Islet precursor cell (in vitro differentiated cells): ENCODE data around the gene TNFSF9.
"Not testable (repeated sequence)": the region's sequence is repeated elsewhere in the genome, so short reads cannot be mapped to it uniquely, and the experiment has no call there.

Source experiments
- DNase-seq: peaks from one replicate; pipeline ENCODE4 v3.0.0-alpha.2; 2018

Gene TNFSF9

GRCh38 chr19:6533746-6534418 lies 3.1 kb downstream of the TNFSF9 start:
- DNase-seq: no peak

GRCh38 chr19:6534451-6535093 lies 3.7 kb downstream of the TNFSF9 start:
- DNase-seq: peak; percentile 59

DNA sequence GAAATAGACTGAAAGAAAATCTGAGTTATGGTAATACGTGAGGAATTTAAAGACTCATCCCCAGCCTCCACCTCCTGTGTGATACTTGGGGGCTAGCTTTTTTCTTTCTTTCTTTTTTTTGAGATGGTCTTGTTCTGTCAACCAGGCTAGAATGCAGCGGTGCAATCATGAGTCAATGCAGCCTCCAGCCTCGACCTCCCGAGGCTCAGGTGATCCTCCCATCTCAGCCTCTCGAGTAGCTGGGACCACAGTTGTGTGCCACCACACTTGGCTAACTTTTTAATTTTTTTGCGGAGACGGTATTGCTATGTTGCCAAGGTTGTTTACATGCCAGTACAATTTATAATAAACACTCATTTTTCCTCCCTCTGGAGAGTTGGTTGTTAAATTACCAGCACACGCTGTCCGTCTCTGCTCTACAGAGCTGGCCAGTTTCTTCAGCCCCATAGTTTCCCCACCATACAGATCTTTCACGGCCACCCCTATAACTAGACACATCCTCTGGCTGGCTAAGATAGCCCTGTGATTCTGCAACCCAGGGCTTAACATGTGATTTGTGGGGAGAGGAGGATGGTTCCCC lies 4.8 kb downstream of the TNFSF9 start:
- DNase-seq: no peak

DNA sequence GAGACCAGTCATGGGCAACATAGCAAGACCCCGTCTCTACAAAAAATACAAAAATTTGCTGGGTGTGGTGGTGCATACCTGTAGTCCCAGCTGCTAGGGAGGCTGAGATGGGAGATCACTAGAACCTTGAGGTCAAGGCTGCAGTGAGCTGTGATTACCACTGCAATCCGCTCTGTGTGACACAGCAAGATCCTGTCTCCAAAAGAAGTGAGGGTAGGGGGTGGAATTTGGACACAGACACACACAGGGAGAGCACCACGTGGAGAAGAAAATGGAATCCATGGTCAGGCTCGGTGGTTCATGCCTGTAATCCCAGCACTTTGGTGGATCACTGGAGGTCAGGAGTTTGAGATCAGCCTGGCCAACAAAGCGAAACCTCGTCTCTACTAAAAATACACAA lies 8.7 kb downstream of the TNFSF9 start:
- no peak for DNase-seq

- no peak for DNase-seq
These were observed 10.3 kb downstream of the TNFSF9 start for GRCh38 chr19:6540918-6541689.

GRCh38 chr19:6543866-6544347 lies 13.1 kb downstream of the TNFSF9 start:
- DNase-seq: no peak

DNA sequence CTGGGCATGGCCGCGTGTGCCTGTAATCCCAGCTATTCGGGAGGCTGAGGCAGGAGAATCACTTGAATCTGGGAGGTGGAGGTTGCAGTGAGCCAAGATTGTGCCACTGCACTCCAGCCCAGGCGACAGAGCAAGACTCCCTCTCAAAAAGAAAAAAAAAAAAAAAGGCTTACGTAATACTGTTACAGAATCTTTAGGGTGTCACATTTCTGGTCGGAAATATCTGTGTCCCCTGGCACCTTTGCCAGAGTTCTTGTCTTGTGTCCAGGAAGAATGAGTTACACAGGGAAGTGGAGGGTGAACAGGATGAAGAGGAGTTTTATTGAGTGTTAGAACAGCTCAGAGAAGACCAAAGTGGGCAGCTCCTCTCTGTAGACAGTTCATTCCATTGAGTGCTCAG lies 19.9 kb downstream of the TNFSF9 start:
- not testable (repeated sequence) for DNase-seq

DNA sequence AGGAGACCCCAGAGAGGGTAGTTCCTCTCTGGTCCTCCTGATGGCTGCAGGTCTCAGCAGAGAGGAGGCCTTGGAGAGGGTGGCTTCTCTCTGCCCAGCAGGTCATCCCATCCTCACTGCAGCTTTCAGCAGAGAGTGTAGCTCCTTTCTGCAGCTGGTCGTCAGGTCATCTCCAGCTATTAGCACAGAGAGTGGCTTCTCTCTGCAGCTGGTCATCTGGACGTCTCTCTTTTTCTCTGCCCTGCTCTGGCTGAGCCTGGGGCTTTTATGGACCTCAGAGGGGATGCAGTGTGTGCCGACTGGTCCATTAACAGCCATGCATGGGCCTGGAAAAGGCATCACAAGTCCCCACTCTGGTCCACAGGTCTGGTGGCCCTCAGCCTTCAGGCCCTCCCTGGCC lies 20.3 kb downstream of the TNFSF9 start:
- peak; percentile 51 for DNase-seq

GRCh38 chr19:6551607-6552450 lies 21.0 kb downstream of the TNFSF9 start:
- peak; percentile 80 for DNase-seq

DNA sequence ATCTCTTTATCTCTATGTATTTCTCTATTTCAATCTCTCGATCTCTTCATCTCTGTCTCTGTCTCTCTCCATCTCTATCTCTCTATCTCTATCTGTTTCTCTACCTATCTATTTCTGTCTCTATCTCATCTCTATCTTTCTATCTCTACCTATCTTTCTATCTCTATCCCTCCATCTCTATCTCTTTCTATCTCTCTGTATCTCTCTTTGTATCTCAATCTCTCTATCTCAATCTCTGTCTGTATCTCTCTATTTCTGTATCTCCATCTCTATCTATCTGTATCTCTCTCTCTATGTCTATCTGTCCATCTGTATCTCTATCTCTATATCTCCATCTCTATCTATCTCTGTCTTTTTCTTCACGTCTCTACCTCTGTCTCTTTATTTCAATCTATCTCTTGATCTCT lies 25.2 kb downstream of the TNFSF9 start:
- no peak for DNase-seq

- DNase-seq: no peak
These were observed 25.8 kb downstream of the TNFSF9 start for GRCh38 chr19:6556480-6557195.

GRCh38 chr19:6562437-6562836 lies 31.6 kb downstream of the TNFSF9 start:
- not testable (repeated sequence) for DNase-seq

GRCh38 chr19:6564393-6564792 lies 33.6 kb downstream of the TNFSF9 start:
- no peak for DNase-seq

DNA sequence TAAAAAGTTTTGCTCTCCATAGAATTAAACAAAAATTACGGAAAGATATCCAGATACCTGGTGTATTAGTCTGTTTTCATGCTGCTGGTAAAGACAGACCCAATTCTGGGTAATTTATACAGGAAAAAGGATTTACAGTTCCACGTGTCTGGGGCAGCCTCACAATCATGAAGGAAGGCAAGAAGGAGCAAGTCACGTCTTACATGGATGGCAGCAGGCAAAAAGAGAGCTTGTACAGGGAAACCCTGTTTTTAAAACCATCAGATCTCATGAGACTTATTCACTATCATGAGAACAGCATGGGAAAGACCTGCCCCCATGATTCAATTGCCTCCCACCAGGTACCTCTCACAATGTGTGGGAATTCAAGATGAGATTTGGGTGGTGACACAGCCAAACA lies 35.9 kb downstream of the TNFSF9 start:
- DNase-seq: not testable (repeated sequence)

DNA sequence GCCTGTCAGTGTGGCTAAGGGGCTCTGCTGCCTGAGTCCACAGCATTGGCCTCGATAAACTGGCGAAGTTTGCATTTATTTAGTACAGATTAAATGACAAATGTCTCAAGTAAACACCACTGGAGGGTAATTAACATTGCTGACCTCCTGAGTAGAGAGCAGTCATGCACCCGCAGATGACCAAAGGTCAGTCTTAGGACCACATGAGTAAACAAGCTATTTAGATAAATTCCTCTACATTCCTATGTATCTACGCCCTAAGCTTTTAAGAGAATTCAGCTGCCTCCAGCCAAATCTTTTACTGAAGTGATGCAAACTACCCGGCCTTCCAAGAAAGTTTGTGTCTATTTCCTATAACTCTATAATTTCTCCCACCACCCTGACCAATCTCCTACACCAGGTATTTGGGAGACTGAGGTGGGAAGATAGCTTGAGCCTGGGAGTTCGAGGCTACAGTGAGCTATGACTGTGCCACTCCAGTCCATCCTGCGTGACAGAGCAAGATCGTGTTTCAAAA lies 37.2 kb downstream of the TNFSF9 start:
- DNase-seq: no peak

DNA sequence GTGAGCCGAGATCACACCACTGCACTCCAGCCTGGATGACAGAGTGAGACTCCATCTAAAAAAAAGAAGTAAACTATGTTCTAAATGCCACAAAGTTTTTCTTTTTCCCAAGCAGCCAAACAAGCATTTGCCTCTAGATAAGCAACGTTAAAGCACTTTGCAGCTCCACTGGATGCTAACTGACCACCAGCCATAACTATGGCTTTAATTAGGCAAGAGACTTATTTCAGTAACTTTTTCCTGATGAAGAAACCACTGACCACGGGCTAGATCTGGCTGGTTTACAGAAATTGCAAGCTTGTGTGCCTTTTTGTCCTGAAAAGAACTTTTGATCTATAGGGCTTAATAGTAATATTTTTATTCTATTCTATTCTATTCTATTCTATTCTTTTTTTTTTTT lies 38.0 kb downstream of the TNFSF9 start:
- no peak for DNase-seq

- DNase-seq: no peak
These were observed 39.9 kb downstream of the TNFSF9 start for GRCh38 chr19:6570764-6571163.

DNA sequence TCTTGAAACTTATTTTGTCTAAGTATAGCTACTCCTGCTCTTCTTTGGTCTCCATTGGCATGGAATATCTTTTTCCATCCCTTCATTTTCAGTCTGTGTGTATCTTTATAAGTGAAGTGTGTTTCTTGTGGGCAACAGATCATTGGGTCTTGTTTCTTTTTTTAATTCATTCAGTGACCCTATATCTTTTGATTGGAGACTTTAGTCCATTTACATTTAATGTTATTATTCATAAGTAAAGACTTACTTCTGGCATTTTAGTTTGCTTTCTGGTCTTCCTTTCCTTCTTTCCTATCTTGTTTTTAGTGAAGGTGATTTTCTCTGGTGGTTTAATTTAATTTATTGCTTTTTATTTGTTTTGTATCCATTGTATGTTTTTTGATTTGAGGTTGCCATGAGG lies 40.3 kb downstream of the TNFSF9 start:
- no peak for DNase-seq

GRCh38 chr19:6572217-6572616 lies 41.4 kb downstream of the TNFSF9 start:
- no peak for DNase-seq

GRCh38 chr19:6573350-6573749 lies 42.5 kb downstream of the TNFSF9 start:
- DNase-seq: no peak

DNA sequence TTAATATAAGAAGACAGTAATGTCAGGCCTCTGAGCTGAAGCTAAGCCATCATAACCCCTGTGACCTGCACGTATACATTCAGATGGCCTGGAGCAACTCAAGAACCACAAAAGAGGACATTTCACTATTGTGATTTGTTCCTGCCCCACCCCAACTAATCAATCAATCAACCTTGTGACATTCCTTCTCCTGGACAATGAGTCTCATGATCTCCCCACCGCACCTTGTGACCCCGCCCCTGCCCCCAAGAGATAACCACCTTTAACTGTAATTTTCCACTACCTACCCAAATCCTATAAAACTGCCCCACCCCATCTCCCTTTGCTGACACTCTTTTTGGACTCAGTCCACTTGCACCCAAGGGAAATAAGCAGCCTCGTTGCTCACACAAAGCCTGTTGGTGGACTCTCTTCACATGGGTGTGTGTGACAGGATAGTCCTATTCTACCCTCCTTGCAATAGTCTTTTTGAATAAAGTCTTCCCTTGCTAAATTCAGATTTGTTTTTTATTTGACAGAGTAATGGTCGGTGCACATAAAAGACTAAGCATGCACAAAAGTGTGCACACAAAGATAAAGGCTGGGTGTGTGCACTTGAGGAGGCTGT lies 46.1 kb downstream of the TNFSF9 start:
- no peak for DNase-seq
